ENCODE measurements around the gene KDM4C. TPM values are rescaled to one million over a fixed set of nuclear protein-coding genes. Genes with fewer than 3 reads are reported as not detected.

The KDM4C gene
- polyA plus RNA-seq, 1 experiment: 12.1 TPM

DNA sequence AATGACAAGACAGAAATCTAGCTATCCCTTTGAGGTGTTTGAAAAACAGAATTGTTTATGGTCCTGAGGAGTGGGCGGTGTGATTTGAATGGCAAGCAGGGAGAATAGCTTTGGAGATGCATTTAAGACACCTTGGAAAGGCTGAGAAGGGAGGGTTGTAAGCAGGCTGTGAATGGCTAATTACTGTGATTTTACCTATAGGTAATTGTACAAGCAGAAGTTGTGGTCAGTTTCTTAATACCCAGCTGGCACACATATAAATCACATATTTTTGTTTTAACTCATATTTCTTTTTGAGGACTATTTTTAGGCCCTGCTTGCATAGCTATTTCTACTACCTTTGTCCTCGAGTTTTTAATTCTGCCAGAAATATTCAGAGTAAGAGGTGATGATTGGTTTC is 248.6 kb downstream of the KDM4C start:
- no peaks in the 10 kb centered on the region for H3K9me3 ChIP-seq (ENCODE audit: control insufficient read depth, insufficient read depth, low read length)
- no peaks in the 10 kb centered on the region for H3K27me3 ChIP-seq (ENCODE audit: control insufficient read depth, insufficient read depth, low read length)
- H3K27ac ChIP-seq (ENCODE audit: low read depth, low read length): no peak overlapping the region
- ChIA-PET POLR2A (no interaction called here), CTCF (no interaction called here)
- no peak overlapping the region for H3K4me3 ChIP-seq (ENCODE audit: low read depth, low read length)
- no peak for DNase-seq (ENCODE audit: low read depth, low spot score)
- TF ChIP-seq, protein P1, sequence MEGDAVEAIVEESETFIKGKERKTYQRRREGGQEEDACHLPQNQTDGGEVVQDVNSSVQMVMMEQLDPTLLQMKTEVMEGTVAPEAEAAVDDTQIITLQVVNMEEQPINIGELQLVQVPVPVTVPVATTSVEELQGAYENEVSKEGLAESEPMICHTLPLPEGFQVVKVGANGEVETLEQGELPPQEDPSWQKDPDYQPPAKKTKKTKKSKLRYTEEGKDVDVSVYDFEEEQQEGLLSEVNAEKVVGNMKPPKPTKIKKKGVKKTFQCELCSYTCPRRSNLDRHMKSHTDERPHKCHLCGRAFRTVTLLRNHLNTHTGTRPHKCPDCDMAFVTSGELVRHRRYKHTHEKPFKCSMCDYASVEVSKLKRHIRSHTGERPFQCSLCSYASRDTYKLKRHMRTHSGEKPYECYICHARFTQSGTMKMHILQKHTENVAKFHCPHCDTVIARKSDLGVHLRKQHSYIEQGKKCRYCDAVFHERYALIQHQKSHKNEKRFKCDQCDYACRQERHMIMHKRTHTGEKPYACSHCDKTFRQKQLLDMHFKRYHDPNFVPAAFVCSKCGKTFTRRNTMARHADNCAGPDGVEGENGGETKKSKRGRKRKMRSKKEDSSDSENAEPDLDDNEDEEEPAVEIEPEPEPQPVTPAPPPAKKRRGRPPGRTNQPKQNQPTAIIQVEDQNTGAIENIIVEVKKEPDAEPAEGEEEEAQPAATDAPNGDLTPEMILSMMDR (IDR thresholded peaks at IDR 0.05; ENCODE audit: low read depth, low read length): no peak

DNA sequence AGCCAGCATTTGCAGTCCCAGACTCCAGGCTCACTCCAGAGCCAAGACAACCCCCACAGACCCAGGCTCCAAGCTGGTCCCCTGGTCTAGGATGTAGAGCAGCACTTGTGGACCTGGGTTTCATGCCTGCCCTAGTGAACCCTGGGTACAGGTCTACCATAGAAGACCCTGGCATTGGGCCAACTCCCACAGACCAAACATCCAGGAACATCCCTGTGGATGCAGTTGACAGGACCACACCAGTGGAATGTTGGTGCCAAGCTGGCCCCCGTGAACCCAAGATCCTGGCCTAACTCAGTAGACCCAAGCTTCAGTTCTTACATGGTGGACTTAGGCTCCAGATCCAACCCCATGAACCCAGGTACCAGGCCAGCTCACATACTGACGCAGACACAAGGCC is 250.6 kb downstream of the KDM4C start:
- POLR2A ChIA-PET: no interaction called here
- TF ChIP-seq, protein P1 (IDR thresholded peaks at IDR 0.05; ENCODE audit: low read depth, low read length): no peak
- H3K27ac ChIP-seq (ENCODE audit: low read depth, low read length): no peak overlapping the region
- DNase-seq (ENCODE audit: low read depth, low spot score): no peak
- CTCF ChIA-PET: no interaction called here
- H3K27me3 ChIP-seq (ENCODE audit: control insufficient read depth, insufficient read depth, low read length): no peaks in the 10 kb centered on the region
- no peak overlapping the region for H3K4me3 ChIP-seq (ENCODE audit: low read depth, low read length)
- H3K9me3 ChIP-seq (ENCODE audit: control insufficient read depth, insufficient read depth, low read length): no peaks in the 10 kb centered on the region

DNA sequence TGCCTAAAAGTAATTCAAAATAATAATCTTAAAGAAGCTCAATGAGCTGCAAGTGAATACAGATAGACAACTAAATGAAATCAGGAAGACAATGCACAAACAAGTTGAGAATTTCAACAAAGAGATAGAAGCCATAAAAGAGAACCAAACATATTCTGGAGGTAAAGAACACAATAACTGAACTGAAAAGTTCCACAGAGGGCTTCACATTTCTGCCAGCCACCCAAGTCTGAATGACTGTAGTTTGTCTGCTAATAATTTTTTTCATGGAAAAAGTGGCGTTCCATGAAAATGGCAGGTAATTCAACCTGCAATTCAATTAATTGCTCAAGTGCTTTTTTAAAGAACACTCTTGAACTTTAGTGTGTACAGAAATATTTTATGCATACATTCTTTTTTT is 251.3 kb downstream of the KDM4C start:
- CTCF ChIA-PET: no interaction called here
- DNase-seq (ENCODE audit: low read depth, low spot score): no peak
- no peak overlapping the region for H3K27ac ChIP-seq (ENCODE audit: low read depth, low read length)
- POLR2A ChIA-PET: no interaction called here
- H3K9me3 ChIP-seq (ENCODE audit: control insufficient read depth, insufficient read depth, low read length): no peaks in the 10 kb centered on the region
- H3K27me3 ChIP-seq (ENCODE audit: control insufficient read depth, insufficient read depth, low read length): no peaks in the 10 kb centered on the region
- no peak overlapping the region for H3K4me3 ChIP-seq (ENCODE audit: low read depth, low read length)
- TF ChIP-seq, protein P1 (IDR thresholded peaks at IDR 0.05; ENCODE audit: low read depth, low read length): no peak

DNA sequence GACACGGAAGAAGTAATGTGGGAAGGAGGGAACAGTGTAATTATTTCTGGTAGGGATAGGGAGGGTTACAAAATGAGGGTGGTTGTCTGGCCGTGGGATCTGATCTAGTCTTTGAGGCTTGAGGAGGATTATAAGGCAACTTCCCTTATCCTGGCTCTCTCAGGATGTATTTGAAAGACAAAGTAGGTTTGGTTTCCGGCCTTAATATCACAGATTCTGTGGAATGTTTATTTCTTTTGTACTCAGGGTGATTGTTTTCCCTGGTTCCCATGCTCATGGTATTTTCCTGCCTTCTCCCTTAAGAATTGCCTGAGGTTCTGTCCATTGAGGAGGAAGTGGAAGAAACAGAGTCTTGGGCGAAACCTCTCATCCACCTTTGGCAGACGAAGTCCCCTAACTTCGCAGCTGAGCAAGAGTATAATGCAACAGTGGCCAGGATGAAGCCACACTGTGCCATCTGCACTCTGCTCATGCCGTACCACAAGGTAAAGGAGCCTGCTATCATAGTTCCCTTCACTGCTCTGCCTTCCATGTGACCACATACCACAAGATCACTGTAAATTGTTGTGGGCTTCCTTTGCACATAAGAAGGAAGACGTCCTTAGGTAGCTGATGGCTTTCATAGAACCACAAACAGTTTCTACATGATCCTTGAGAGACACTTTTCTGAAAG is 253.8 kb downstream of the KDM4C start:
- Histone ChIP-seq H3K27me3 (ENCODE audit: control insufficient read depth, insufficient read depth, low read length) (no peaks in the 10 kb centered on the region), H3K9me3 (ENCODE audit: control insufficient read depth, insufficient read depth, low read length) (no peaks in the 10 kb centered on the region), H3K4me3 (ENCODE audit: low read depth, low read length) (no peak overlapping the region), H3K27ac (ENCODE audit: low read depth, low read length) (no peak overlapping the region)
- CTCF ChIA-PET: no interaction called here
- DNase-seq (ENCODE audit: low read depth, low spot score): no peak
- TF ChIP-seq, protein P1 (IDR thresholded peaks at IDR 0.05; ENCODE audit: low read depth, low read length): no peak
- POLR2A ChIA-PET: no interaction called here

DNA sequence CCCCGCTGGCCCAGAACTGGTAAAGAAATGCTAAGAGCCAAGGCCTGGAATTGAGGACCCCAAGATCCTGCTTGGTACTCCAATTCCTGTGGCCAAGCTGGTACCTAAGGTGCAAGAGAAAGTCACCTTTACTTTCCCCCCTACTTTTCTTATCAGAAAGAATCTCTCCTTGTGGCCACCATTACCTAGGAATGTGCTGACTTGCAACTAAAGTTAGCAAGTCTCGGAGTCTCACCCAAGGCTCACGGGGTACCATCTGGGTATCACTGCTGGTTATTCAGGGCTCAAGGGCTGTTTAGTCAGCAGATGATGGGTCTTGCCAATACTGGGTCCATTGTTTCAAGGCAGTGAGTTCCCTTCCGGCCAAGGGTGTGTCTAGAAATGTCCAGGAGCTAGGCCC is 270.2 kb downstream of the KDM4C start:
- CTCF ChIA-PET: interaction anchor here (1.0 kb wide), 1 partner anchor 25 kb away, joined by 3 read pairs; no protein-coding TSS in a partner anchor
- no peak overlapping the region for H3K27ac ChIP-seq (ENCODE audit: low read depth, low read length)
- TF ChIP-seq, protein P1 (IDR thresholded peaks at IDR 0.05; ENCODE audit: low read depth, low read length): no peak
- H3K4me3 ChIP-seq (ENCODE audit: low read depth, low read length): no peak overlapping the region
- no peak for DNase-seq (ENCODE audit: low read depth, low spot score)
- no peaks in the 10 kb centered on the region for H3K27me3 ChIP-seq (ENCODE audit: control insufficient read depth, insufficient read depth, low read length)
- POLR2A ChIA-PET: no interaction called here
- no peaks in the 10 kb centered on the region for H3K9me3 ChIP-seq (ENCODE audit: control insufficient read depth, insufficient read depth, low read length)
